ENCODE results near the gene MLPH.

MLPH gene

DNA sequence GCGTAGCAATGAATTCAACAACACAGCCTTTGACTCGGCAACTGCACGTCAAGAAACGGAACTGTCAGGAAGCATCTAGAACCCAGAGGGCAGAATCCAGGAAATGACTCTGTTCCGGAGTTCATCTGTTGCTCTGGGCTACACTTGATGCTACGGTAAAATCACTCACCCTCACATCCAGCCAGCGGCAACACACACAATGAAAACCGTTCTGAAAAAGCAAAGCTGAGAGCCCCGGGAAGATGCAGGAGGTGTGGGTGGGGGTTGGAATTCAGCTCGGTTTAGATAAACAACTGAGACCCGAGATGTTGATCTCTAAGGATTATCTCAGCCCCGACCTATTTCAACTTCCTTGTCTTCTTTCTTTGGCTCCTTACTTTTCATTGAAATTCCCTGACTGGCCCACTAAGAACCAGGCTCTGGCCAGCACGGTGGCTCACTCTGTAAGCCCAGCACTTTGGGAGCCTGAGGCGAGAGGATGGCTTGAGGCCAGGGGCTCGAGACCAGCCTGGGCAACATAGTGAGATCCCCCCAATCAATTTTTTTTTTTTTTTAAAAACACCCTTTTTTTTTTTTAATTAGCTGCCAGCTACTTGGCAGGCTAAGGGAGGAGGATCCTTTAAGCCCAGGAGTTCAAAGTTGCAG lies 116.8 kb downstream of the MLPH start:
- peak; percentile 16 for DNase-seq (ENCODE audit: low spot score)

DNA sequence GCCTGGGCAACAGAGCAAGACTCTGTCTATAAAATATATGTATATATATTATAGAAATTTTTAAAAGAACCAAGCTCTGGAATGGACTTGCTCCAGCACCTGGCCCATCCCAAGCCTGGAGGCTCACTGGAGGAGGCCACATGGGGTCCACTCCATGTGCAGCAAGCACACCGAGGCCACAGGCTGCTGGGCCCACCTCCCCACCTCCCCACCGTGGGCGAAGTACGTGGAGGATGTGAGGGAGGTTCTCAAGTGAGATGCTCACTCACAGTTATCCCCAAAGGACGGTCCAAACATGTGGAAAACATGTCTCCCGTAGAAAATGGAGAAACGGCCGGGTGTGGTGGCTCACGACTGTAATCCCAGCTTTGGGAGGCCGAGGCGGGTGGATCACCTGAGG lies 117.3 kb downstream of the MLPH start:
- DNase-seq (ENCODE audit: low spot score): no peak
